Kidney (tissue), 14 donors: Measurements from ENCODE around the gene LTBP2. TPM values are rescaled to one million over a fixed set of nuclear protein-coding genes. Genes with fewer than 3 reads are reported as not detected.

ENCODE experiments used
- DNase-seq, 5 donors: peaks; one replicate each; pipeline ENCODE4 v3.0.0-alpha.2; 2013 to 2020
- FAIRE-seq: peaks from 2 replicates; lab custom pipeline; 2012; peaks lifted over from hg19 to GRCh38; lab: Jason Lieb, UNC
- H3K27ac ChIP-seq, 2 donors: one replicate each; pipeline ENCODE4 v1.7.0; 2013; ENCODE audit warnings: low read depth in 2 of 2, low read length in 2 of 2, inconsistent platforms in 1 of 2
- H3K27me3 ChIP-seq: one replicate; pipeline ENCODE4 v1.7.1; 2013; ENCODE audit warnings: low read length, inconsistent platforms; ENCODE audit not compliant: control insufficient read depth, insufficient read depth
- H3K36me3 ChIP-seq, 3 donors: one replicate each; pipeline versions ENCODE4 v1.7.0 to v1.7.1; 2013; ENCODE audit warnings: low read length in 3 of 3, control low read depth in 1 of 3, inconsistent platforms in 1 of 3; ENCODE audit not compliant: insufficient read depth in 3 of 3, control insufficient read depth in 2 of 3
- H3K4me1 ChIP-seq, 3 donors: one replicate each; pipeline versions ENCODE4 v1.7.0 to v1.7.1; 2013; ENCODE audit warnings: low read length in 3 of 3, inconsistent platforms in 1 of 3, low read depth in 1 of 3; ENCODE audit not compliant: control insufficient read depth in 2 of 3, insufficient read depth in 2 of 3
- H3K4me3 ChIP-seq, 3 donors: one replicate each; pipeline versions ENCODE4 v1.7.0 to v1.8.1; 2013; ENCODE audit warnings: low read length in 3 of 3, control low read depth in 1 of 3, inconsistent platforms in 1 of 3
- H3K9ac ChIP-seq, 3 donors: one replicate each; pipeline versions ENCODE4 v1.7.0 to v1.7.1; 2013; ENCODE audit warnings: low read length in 3 of 3, control low read depth in 1 of 3, inconsistent platforms in 1 of 3
- H3K9me3 ChIP-seq, 3 donors: one replicate each; pipeline versions ENCODE4 v1.7.0 to v1.7.1; 2013; ENCODE audit warnings: low read length in 3 of 3, control low read depth in 1 of 3, inconsistent platforms in 1 of 3; ENCODE audit not compliant: control insufficient read depth in 2 of 3, insufficient read depth in 1 of 3
- CTCF ChIP-seq: IDR thresholded peaks from 3 replicates; pipeline ENCODE4 v1.5.1; 2012; ENCODE audit warnings: mild to moderate bottlenecking, moderate library complexity, borderline replicate concordance; ENCODE audit not compliant: insufficient read depth; ENCODE audit errors: extremely low read depth
- intact Hi-C: fragments of 100-400 bp; cut with DNase I; formaldehyde crosslinking; loops from one replicate; pipeline ENCODE4 v1.11.1; 2022
- polyA plus RNA-seq: library from polyadenylated mRNA; stranded (reverse); fragments of 350-450 nt; fragmentation: Illumina TruSeq; extraction: RNeasy Lipid Tissue Mini Kit (QIAGEN cat#74804); gene quantifications from one replicate; pipeline ENCODE4 v1.2.3, GENCODE V29; 2014; ENCODE audit warnings: low read depth, low replicate concordance; ENCODE audit not compliant: insufficient read depth
- total RNA-seq: library from RNA; stranded (reverse); fragmentation: NEBNext Ultra II Directional; extraction: Animal tissue kit (Norgen Biotek cat#: 25700); gene quantifications from one replicate; pipeline ENCODE4 v1.2.1, GENCODE V29; 2021
- donor health status: control.
- donor health status: control.
- donor health status: control.
- donor health status: control.
- donor health status: control.
- donor health status: DM: yes; HTN: yes; CAD: no.
- donor health status: Normal renal cell carcinoma (clear cell type).

Gene LTBP2
- total and polyA plus RNA-seq, 2 donors from 2014 or later = 2.9 to 10.4 TPM

- Histone ChIP-seq H3K27ac (peak overlapping the region in 1 of 2 donors; percentile 43), H3K4me3 (no peak overlapping the region), H3K9me3 (no peaks in the 10 kb centered on the region), H3K36me3 (peaks cover 0 to 2% (median 0%) of the 10 kb centered on the region in 3 donors), H3K9ac (no peak overlapping the region), H3K27me3 (no peaks in the 10 kb centered on the region), H3K4me1 (peaks cover 0 to 3% (median 0%) of the 10 kb centered on the region in 3 donors)
- DNase-seq = peak in 1 of 5 donors; percentile 29
- intact Hi-C loops = no loop called here
- no peak for FAIRE-seq
- no peak for TF ChIP-seq CTCF
These were observed 12.7 kb downstream of the LTBP2 start for GRCh38 chr14:74599321-74599761.

- no peak overlapping the region for H3K27ac ChIP-seq
- intact Hi-C loops = no loop called here
- H3K9me3 ChIP-seq = no peaks in the 10 kb centered on the region
These were observed 15.1 kb downstream of the LTBP2 start for GRCh38 chr14:74596741-74597450.

GRCh38 chr14:74595006-74595735 is 16.9 kb downstream of the LTBP2 start:
- Histone ChIP-seq H3K27me3 (no peaks in the 10 kb centered on the region), H3K4me3 (no peak overlapping the region), H3K9me3 (no peaks in the 10 kb centered on the region), H3K9ac (no peak overlapping the region), H3K27ac (no peak overlapping the region), H3K4me1 (peaks cover 0 to 21% (median 20%) of the 10 kb centered on the region in 3 donors), H3K36me3 (no peaks in the 10 kb centered on the region)
- TF ChIP-seq CTCF = no peak
- DNase-seq (no peak), FAIRE-seq (no peak)
- intact Hi-C loops = no loop called here

More at GRCh38 chr14:74596741-74597450, 15.1 kb downstream of the LTBP2 start:
- DNase-seq (peak in 1 of 5 donors; percentile 26), FAIRE-seq (no peak)
- H3K4me1 ChIP-seq = peaks cover 0 to 18% (median 17%) of the 10 kb centered on the region in 3 donors
- TF ChIP-seq CTCF = no peak
- no peak overlapping the region for H3K9ac ChIP-seq
- no peaks in the 10 kb centered on the region for H3K27me3 ChIP-seq
- H3K36me3 ChIP-seq = no peaks in the 10 kb centered on the region
- no peak overlapping the region for H3K4me3 ChIP-seq
